K562 (cell line): ENCODE measurements around the gene GET3. TPM values are rescaled to one million over a fixed set of nuclear protein-coding genes. Genes with fewer than 3 reads are reported as not detected.

Source experiments
- CBFA2T2 ChIP-seq: fragments of 450-650 bp; conservative IDR thresholded peaks from 2 replicates; pipeline ENCODE4 v1.6.1; 2017; ENCODE audit warnings: mild to moderate bottlenecking
- CHD7 ChIP-seq: fragments of 200-600 bp; sonication (generic); IDR thresholded peaks from one replicate; pipeline ENCODE4 v1.6.1; 2012; ENCODE audit warnings: mild to moderate bottlenecking, low read depth, low read length, inconsistent platforms
- FOXO4 ChIP-seq: fragments of 450-650 bp; formaldehyde crosslinking; IDR thresholded peaks from 2 replicates; pipeline ENCODE4 v1.4.0; 2020; ENCODE audit warnings: mild to moderate bottlenecking, moderate library complexity
- NFATC3 ChIP-seq: fragments of 450-650 bp; IDR thresholded peaks from 2 replicates; pipeline ENCODE4 v1.6.1; 2017; ENCODE audit warnings: mild to moderate bottlenecking
- ZNF764 ChIP-seq: fragments of 250-450 bp; sonication (Bioruptor Pico); IDR thresholded peaks from 2 replicates; pipeline ENCODE4 v1.4.0; 2020; ENCODE audit warnings: low read depth, mild to moderate bottlenecking, moderate library complexity
- polyA plus RNA-seq, 8 experiments: library from polyadenylated mRNA; depleted of rRNA in 4 of 8; stranded (reverse) in 5 of 8; unstranded in 3 of 8; fragments of >200 nt; fragmentation: Nextera tagmentation in 2 of 8; fragmentation: Illumina TruSeq in 1 of 8; extraction: Ambion mirVana in 2 of 8; extraction: Trizol in 1 of 8; gene quantifications; 2 replicates each; pipeline versions ENCODE4 v1.2.1 to v1.2.3, GENCODE V29; 2011 to 2014; ENCODE audit warnings: inconsistent platforms in 1 of 8, missing spikeins in 1 of 8
- total RNA-seq, 7 experiments: library from RNA; depleted of rRNA in 6 of 7; stranded (reverse); fragments of >200 nt in 6 of 7; fragmentation: Illumina TruSeq in 2 of 7; extraction: Trizol in 2 of 7; gene quantifications; 2 replicates each; pipeline versions ENCODE4 v1.2.1 to v1.2.3, GENCODE V29; 2011 to 2021; ENCODE audit warnings: low replicate concordance in 1 of 7
- TF ChIP-seq, protein P1 (sequence below): sonication (generic); formaldehyde crosslinking; IDR thresholded peaks from 2 replicates; pipeline ENCODE4 v1.8.0; 2023; ENCODE audit warnings: mild to moderate bottlenecking, missing genetic modification reagents

GET3 gene
- total and polyA plus RNA-seq, 9 of the 15 experiments (the other 6 are each of a cell fraction or from before 2014, with no cell fraction given), result 8.3 to 83.5 (median 51.8) TPM

DNA sequence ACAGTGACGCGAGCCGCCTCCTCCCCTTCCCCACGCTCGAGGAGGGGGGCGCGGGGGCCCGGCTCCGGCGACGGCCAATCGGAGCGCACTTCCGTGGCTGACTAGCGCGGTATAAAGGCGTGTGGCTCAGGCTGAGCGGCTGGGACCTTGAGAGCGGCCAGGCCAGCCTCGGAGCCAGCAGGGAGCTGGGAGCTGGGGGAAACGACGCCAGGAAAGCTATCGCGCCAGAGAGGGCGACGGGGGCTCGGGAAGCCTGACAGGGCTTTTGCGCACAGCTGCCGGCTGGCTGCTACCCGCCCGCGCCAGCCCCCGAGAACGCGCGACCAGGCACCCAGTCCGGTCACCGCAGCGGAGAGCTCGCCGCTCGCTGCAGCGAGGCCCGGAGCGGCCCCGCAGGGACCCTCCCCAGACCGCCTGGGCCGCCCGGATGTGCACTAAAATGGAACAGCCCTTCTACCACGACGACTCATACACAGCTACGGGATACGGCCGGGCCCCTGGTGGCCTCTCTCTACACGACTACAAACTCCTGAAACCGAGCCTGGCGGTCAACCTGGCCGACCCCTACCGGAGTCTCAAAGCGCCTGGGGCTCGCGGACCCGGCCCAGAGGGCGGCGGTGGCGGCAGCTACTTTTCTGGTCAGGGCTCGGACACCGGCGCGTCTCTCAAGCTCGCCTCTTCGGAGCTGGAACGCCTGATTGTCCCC is 54.2 kb downstream of the GET3 start, which contains the start of gene JUNB (continued):
- TF ChIP-seq ZNF764 (CRISPR knock-in tag), result 0 out of 2 replicates have a peak, but pooled peaks have one; percentile 25
- TF ChIP-seq CHD7, result no peak
- peak; percentile 32; the same call in 1 of the 2 replicates for TF ChIP-seq FOXO4 (CRISPR knock-in tag)
- TF ChIP-seq, protein P1, sequence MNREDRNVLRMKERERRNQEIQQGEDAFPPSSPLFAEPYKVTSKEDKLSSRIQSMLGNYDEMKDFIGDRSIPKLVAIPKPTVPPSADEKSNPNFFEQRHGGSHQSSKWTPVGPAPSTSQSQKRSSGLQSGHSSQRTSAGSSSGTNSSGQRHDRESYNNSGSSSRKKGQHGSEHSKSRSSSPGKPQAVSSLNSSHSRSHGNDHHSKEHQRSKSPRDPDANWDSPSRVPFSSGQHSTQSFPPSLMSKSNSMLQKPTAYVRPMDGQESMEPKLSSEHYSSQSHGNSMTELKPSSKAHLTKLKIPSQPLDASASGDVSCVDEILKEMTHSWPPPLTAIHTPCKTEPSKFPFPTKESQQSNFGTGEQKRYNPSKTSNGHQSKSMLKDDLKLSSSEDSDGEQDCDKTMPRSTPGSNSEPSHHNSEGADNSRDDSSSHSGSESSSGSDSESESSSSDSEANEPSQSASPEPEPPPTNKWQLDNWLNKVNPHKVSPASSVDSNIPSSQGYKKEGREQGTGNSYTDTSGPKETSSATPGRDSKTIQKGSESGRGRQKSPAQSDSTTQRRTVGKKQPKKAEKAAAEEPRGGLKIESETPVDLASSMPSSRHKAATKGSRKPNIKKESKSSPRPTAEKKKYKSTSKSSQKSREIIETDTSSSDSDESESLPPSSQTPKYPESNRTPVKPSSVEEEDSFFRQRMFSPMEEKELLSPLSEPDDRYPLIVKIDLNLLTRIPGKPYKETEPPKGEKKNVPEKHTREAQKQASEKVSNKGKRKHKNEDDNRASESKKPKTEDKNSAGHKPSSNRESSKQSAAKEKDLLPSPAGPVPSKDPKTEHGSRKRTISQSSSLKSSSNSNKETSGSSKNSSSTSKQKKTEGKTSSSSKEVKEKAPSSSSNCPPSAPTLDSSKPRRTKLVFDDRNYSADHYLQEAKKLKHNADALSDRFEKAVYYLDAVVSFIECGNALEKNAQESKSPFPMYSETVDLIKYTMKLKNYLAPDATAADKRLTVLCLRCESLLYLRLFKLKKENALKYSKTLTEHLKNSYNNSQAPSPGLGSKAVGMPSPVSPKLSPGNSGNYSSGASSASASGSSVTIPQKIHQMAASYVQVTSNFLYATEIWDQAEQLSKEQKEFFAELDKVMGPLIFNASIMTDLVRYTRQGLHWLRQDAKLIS (CRISPR knock-in tag), result peak; percentile 99
- TF ChIP-seq CBFA2T2, result no peak
- peak; percentile 53; the same call in 1 of the 2 replicates for TF ChIP-seq NFATC3
